Trophoblast cell (in vitro differentiated cells and primary cell): ENCODE results near the gene SETD7. TPM values are rescaled to one million over a fixed set of nuclear protein-coding genes. Genes with fewer than 3 reads are reported as not detected.

Source experiments
- DNase-seq, 2 donors: peaks; one replicate each; pipeline ENCODE4 v3.0.0-alpha.2; 2016
- H2AFZ ChIP-seq: 2 replicates; pipeline ENCODE4 v1.6.1; 2013; ENCODE audit warnings: low read length, moderate library complexity, mild to moderate bottlenecking; ENCODE audit not compliant: insufficient read depth, poor library complexity
- H2AK5ac ChIP-seq: 2 replicates; pipeline ENCODE4 v1.6.1; 2013; ENCODE audit warnings: mild to moderate bottlenecking, low read length
- H2BK120ac ChIP-seq: 2 replicates; pipeline ENCODE4 v1.6.1; 2013; ENCODE audit warnings: low read length, mild to moderate bottlenecking, moderate library complexity; ENCODE audit not compliant: insufficient read depth, poor library complexity
- H2BK12ac ChIP-seq: 2 replicates; pipeline ENCODE4 v1.6.1; 2013; ENCODE audit warnings: mild to moderate bottlenecking, low read length, moderate library complexity
- H2BK5ac ChIP-seq: 2 replicates; pipeline ENCODE4 v1.6.1; 2013; ENCODE audit warnings: low read length, low read depth, moderate library complexity, mild to moderate bottlenecking; ENCODE audit not compliant: poor library complexity
- H3K14ac ChIP-seq: 2 replicates; pipeline ENCODE4 v1.6.1; 2013; ENCODE audit warnings: mild to moderate bottlenecking, low read length
- H3K18ac ChIP-seq: 2 replicates; pipeline ENCODE4 v1.6.1; 2013; ENCODE audit warnings: mild to moderate bottlenecking, low read length
- H3K23ac ChIP-seq: 2 replicates; pipeline ENCODE4 v1.6.1; 2013; ENCODE audit warnings: low read length
- H3K27ac ChIP-seq: 2 replicates; pipeline ENCODE4 v1.5.1; 2013; ENCODE audit warnings: low read depth, mild to moderate bottlenecking, inconsistent platforms, low read length, moderate library complexity
- H3K27me3 ChIP-seq: 2 replicates; pipeline ENCODE4 v1.6.1; 2013; ENCODE audit warnings: inconsistent platforms, mild to moderate bottlenecking, low read length, moderate library complexity; ENCODE audit not compliant: insufficient read depth
- H3K36me3 ChIP-seq, 2 experiments: 1 replicate in 1 of 2; 2 replicates in 1 of 2; pipeline ENCODE4 v1.6.1; 2013; ENCODE audit warnings: low read length in 2 of 2, mild to moderate bottlenecking in 2 of 2, moderate library complexity in 1 of 2; ENCODE audit not compliant: insufficient read depth in 2 of 2, control insufficient read depth in 1 of 2
- H3K4ac ChIP-seq: 2 replicates; pipeline ENCODE4 v1.6.1; 2013; ENCODE audit warnings: low read depth, mild to moderate bottlenecking, low read length, moderate library complexity
- H3K4me1 ChIP-seq, 2 experiments: 1 replicate in 1 of 2; 2 replicates in 1 of 2; pipeline ENCODE4 v1.6.1; 2013; ENCODE audit warnings: low read length in 2 of 2, mild to moderate bottlenecking in 2 of 2, moderate library complexity in 1 of 2; ENCODE audit not compliant: insufficient read depth in 2 of 2, control insufficient read depth in 1 of 2
- H3K4me2 ChIP-seq: 2 replicates; pipeline ENCODE4 v1.6.1; 2013; ENCODE audit warnings: inconsistent platforms, mild to moderate bottlenecking, low read length, moderate library complexity
- H3K4me3 ChIP-seq: 2 replicates; pipeline ENCODE4 v1.5.1; 2013; ENCODE audit warnings: mild to moderate bottlenecking, low read depth, low read length, inconsistent platforms
- H3K79me1 ChIP-seq: one replicate; pipeline ENCODE4 v1.6.1; 2013; ENCODE audit warnings: low read length
- H3K79me2 ChIP-seq: 2 replicates; pipeline ENCODE4 v1.6.1; 2013; ENCODE audit warnings: low read length, mild to moderate bottlenecking; ENCODE audit not compliant: control insufficient read depth, insufficient read depth, poor library complexity
- H3K9ac ChIP-seq: 2 replicates; pipeline ENCODE4 v1.6.1; 2013; ENCODE audit warnings: mild to moderate bottlenecking, low read length
- H3K9me3 ChIP-seq: 2 replicates; pipeline ENCODE4 v1.6.1; 2013; ENCODE audit warnings: low read depth, mild to moderate bottlenecking, control low read depth, inconsistent platforms, low read length; ENCODE audit not compliant: insufficient read depth
- H4K12ac ChIP-seq: 2 replicates; pipeline ENCODE4 v1.6.1; 2013; ENCODE audit warnings: low read depth, mild to moderate bottlenecking, low read length, moderate library complexity
- H4K8ac ChIP-seq: 2 replicates; pipeline ENCODE4 v1.6.1; 2013; ENCODE audit warnings: low read depth, mild to moderate bottlenecking, low read length, moderate library complexity
- H4K91ac ChIP-seq: one replicate; pipeline ENCODE4 v1.6.1; 2013; ENCODE audit warnings: low read depth, mild to moderate bottlenecking, low read length, moderate library complexity
- WGBS: extraction: QIAGEN DNeasy Blood & Tissue Kit; methylation state at CpG from one replicate; pipeline ENCODE4 v1.1.7; 2013; ENCODE audit warnings: missing lambda C conversion rate; ENCODE audit not compliant: insufficient read length, insufficient coverage; ENCODE audit errors: extremely low coverage; 5-methylcytosine and 5-hydroxymethylcytosine counted together
- polyA plus RNA-seq: library from polyadenylated mRNA; stranded (reverse); fragments of 200-250 nt; gene quantifications from 2 replicates; pipeline ENCODE4 v1.2.3, GENCODE V29; 2013

SETD7 gene
- polyA plus RNA-seq: 11.2 TPM in 2 replicates

DNA sequence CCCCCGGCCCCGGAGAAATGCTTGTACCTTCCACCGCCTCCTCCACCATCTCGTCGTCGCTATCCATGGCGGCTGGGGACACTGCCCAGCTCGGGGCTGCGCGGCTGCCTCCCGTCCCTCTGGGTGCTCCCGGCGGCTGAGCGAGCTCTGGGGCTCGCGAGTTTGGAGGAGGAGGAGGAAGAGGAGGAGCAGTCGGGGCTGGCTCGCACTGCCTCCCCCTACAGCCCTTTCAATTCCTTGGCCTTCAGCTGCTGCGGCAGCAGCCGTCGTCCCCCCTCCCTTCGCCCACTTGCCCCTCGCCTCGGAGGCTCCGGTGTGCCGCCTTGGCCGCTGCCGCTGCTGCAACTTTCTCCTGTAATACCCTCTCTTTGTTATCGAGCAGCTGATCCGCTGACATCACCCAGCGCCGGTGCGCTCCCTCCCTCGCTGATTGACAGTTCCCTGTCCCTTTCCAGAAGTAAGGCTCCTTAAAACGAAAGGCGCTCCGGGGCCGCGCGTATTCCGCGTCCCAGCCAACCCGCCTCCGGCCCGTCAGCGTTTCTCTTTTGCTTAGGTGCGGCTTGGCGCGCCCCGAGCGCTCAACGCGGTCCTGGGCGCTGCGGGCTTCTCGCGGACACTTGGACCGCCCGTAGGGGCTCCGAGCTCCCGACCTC lies at the start of gene SETD7:
SETD7 (minus strand) TSS at position 149 of the 653 bp plus-strand sequence; CDS start at position 67, 82 bp downstream.
- DNase-seq: peak; percentile 80 to 86
- Histone ChIP-seq H2BK5ac (peak within 1 kb of the TSS; percentile 74), H2AFZ (peak within 1 kb of the TSS; percentile 91), H4K8ac (peak within 1 kb of the TSS; percentile 95), H3K4ac (peak within 1 kb of the TSS; percentile 93), H3K79me2 (peaks cover 12% of the 10 kb centered on the region), H4K91ac (peak within 1 kb of the TSS; percentile 97), H3K27me3 (peaks cover 18% of the 10 kb centered on the region), H4K12ac (peak within 1 kb of the TSS; percentile 89), H2BK12ac (peak within 1 kb of the TSS; percentile 51), H3K23ac (no peak within 1 kb of the TSS), H3K4me3 (peak within 1 kb of the TSS; percentile 86), H3K27ac (peak within 1 kb of the TSS; percentile 75), H3K36me3 (no peaks in the 10 kb centered on the region), H2BK120ac (peak within 1 kb of the TSS; percentile 96), H3K4me2 (peak within 1 kb of the TSS; percentile 95), H3K9me3 (no peaks in the 10 kb centered on the region), H3K9ac (peak within 1 kb of the TSS; percentile 90), H3K79me1 (peaks cover 16% of the 10 kb centered on the region), H3K18ac (peak within 1 kb of the TSS; percentile 99), H3K14ac (peak within 1 kb of the TSS; percentile 95), H3K4me1 (peaks cover 8 to 12% of the 10 kb centered on the region in 2 experiments), H2AK5ac (peak within 1 kb of the TSS; percentile 90)
- WGBS: no CpG with 5 or more reads among the region's 61 CpGs

DNA sequence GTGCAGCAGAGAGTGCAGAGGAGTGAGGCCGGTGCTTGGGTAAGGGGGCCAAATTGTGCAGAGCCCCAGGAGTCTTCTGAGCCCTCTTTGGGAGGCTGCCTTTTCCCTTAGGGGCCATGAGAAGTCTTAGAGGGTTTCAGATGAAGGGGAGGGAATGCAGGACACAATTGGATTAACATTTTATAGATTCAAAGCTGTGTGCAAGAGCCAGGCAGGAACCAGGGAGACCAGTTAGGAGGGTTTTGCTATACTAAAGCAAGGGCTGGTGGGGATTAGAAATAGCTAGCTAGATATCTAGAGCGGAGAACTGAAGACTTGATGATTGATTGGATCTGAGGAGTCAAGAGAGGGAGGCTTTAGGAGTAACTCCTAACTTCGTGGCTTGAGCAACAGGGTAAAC lies 49.5 kb upstream of the SETD7 start:
- Histone ChIP-seq H2AFZ (no peak overlapping the region), H3K18ac (no peak overlapping the region), H3K9ac (no peak overlapping the region), H3K79me1 (peaks cover 3% of the 10 kb centered on the region), H3K14ac (no peak overlapping the region), H2BK120ac (no peak overlapping the region), H4K12ac (no peak overlapping the region), H3K4me2 (no peak overlapping the region), H2BK12ac (no peak overlapping the region), H2AK5ac (no peak overlapping the region), H4K91ac (no peak overlapping the region), H3K36me3 (no peaks in the 10 kb centered on the region), H3K23ac (no peak overlapping the region), H3K4ac (no peak overlapping the region), H4K8ac (no peak overlapping the region), H2BK5ac (no peak overlapping the region), H3K27ac (no peak overlapping the region), H3K4me3 (no peak overlapping the region), H3K27me3 (no peaks in the 10 kb centered on the region), H3K79me2 (no peaks in the 10 kb centered on the region), H3K9me3 (no peaks in the 10 kb centered on the region), H3K4me1 (peaks cover 5 to 9% of the 10 kb centered on the region in 2 experiments)
- no CpG with 5 or more reads among the region's 3 CpGs for WGBS
- DNase-seq: no peak

DNA sequence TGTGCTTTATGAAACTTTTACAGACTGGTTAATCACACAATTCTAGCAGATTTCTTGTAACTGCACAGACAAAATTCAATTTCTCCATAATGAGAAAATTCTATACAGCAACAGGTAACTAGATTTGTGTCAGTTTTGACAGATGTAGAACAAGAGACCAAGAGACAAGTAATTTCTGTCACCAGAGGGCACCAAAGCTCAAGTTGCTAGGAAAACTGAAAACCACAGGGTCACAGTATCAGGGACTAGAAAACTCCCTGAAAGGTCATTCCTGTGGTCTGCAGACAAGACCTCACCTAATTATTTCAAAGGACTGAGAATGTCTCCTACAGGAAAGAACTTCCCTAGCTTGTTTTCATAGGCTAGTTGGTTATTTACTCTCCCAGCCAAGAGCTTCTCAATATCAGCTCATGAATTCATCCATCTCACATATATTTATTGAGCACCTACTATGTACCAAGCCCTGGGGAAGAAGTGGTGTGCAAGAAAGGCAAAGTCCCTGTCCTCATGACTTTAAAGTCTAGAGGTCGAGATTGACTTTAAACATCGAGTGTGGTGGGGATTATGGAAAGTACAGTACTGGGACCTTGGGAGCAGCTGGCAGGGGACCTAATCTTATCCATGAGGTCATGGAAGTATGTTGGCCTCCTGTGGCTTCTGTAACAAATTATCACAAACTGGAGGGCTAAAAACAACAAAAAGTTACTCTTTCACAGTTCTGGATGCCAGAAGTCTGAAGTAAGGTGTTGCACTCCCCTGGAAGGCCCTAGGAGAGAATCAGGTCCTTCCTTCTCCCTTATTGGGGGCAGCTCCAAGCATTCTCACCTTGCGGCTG lies 47.8 kb upstream of the SETD7 start:
- no peak overlapping the region for H4K12ac ChIP-seq
- H2AFZ ChIP-seq: no peak overlapping the region
- no peak overlapping the region for H3K4me2 ChIP-seq
- no peaks in the 10 kb centered on the region for H3K79me2 ChIP-seq
- peak; percentile 69 to 89 for DNase-seq
- H4K91ac ChIP-seq: no peak overlapping the region
- H3K18ac ChIP-seq: no peak overlapping the region
- no peak overlapping the region for H3K27ac ChIP-seq
- no peak overlapping the region for H4K8ac ChIP-seq
- H3K14ac ChIP-seq: no peak overlapping the region
- H3K9ac ChIP-seq: no peak overlapping the region
- no peak overlapping the region for H2BK120ac ChIP-seq
- H3K27me3 ChIP-seq: no peaks in the 10 kb centered on the region
- H2AK5ac ChIP-seq: no peak overlapping the region
- H3K4me3 ChIP-seq: no peak overlapping the region
- no peaks in the 10 kb centered on the region for H3K9me3 ChIP-seq
- H2BK5ac ChIP-seq: no peak overlapping the region
- H3K4me1 ChIP-seq: peaks cover 5 to 9% of the 10 kb centered on the region in 2 experiments
- no peaks in the 10 kb centered on the region for H3K36me3 ChIP-seq
- peak overlapping the region; percentile 6 for H2BK12ac ChIP-seq
- WGBS: no CpG with 5 or more reads among the region's 3 CpGs
- no peak overlapping the region for H3K23ac ChIP-seq
- no peak overlapping the region for H3K4ac ChIP-seq
- peaks cover 3% of the 10 kb centered on the region for H3K79me1 ChIP-seq

DNA sequence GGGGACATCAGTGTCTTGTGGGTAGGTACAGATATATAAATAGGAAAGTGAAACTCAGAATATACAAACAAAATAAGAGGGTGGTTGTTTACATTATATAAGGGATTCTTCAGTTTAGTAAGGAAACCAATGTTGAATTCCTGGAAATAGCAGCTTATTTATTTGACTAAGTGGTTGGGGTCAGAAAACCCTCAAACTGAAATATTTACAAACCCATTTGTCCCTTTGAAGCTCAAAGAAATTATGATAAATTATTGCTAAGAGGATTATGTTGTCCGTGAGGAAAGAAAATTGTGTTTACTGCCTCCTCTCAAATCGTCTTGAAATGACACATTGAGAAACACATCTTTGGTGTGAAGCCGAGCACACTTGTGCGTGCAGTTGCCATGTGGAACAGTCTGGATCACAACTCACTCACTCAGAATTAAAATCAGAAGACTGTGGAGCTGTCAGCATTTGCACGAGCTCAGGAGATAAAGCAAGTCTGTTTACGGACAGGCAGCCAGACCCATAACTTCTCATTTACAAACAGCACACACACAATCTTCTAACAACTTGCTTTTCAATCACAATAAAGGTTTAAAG lies 46.8 kb upstream of the SETD7 start:
- H4K12ac ChIP-seq: no peak overlapping the region
- WGBS: no CpG with 5 or more reads among the region's 6 CpGs
- DNase-seq: no peak

More for the DNA sequence above, 46.8 kb upstream of the SETD7 start:
- no peak overlapping the region for H3K4ac ChIP-seq
- H3K4me3 ChIP-seq: no peak overlapping the region
- H3K4me2 ChIP-seq: no peak overlapping the region
- H2BK120ac ChIP-seq: no peak overlapping the region
- H4K91ac ChIP-seq: no peak overlapping the region
- H3K14ac ChIP-seq: no peak overlapping the region
- no peaks in the 10 kb centered on the region for H3K79me2 ChIP-seq
- no peak overlapping the region for H3K18ac ChIP-seq
- no peak overlapping the region for H3K23ac ChIP-seq
- no peak overlapping the region for H2BK5ac ChIP-seq
- no peaks in the 10 kb centered on the region for H3K9me3 ChIP-seq
- H3K79me1 ChIP-seq: peaks cover 3% of the 10 kb centered on the region
- H3K27me3 ChIP-seq: no peaks in the 10 kb centered on the region
- no peak overlapping the region for H2AFZ ChIP-seq
- no peak overlapping the region for H3K9ac ChIP-seq
- no peak overlapping the region for H2BK12ac ChIP-seq
- no peak overlapping the region for H3K27ac ChIP-seq
- no peaks in the 10 kb centered on the region for H3K36me3 ChIP-seq
- H4K8ac ChIP-seq: no peak overlapping the region
- no peak overlapping the region for H2AK5ac ChIP-seq
- peaks cover 5 to 9% of the 10 kb centered on the region in 2 experiments for H3K4me1 ChIP-seq
